HG02623 (cell line): ENCODE data around the gene HPS5.
A peak's percentile ranks its signal among the peaks of the same experiment; 100 is the strongest.
"Not testable (repeated sequence)": the region's sequence is repeated elsewhere in the genome, so short reads cannot be mapped to it uniquely, and the experiment has no call there.

Experiments
- ATAC-seq: cut with Tn5 transposase; IDR thresholded peaks from one replicate; pipeline ENCODE4 v1.9.1; 2021; ENCODE audit warnings: moderate library complexity; ENCODE audit not compliant: unreplicated experiment

HPS5 gene

DNA sequence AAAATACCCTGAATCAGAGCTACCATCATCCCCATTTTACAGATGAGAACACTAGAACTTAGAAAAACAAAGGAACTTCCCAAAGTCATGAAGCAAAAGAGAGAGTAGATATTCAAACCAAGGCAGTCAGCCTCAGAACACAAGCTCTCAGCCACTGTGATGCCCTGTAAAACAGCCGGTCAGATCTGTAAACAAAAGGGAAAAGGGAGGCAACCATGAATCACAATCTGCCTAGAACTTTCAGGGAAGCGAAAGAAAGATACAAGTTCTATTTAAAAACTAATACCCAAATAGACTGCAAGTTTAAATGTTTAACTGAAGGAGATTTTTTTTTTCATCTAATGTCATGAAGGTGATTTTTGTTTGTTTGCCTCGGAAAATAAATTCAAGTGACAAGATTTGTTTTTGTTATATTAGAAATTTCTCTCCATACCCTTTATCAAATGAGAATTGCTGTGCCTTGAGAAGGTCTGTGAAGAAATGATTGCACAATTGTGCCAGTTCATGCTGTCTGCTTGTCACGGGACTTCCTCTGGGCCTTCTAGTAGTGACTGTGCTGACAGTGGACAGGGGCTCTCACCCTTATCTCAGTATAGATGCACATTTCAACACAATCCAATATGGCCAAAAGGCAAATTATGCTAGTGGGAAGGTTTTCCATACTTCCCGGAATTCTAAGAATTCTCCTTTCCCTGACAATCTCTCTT is 44.2 kb downstream of the HPS5 start:
- ATAC-seq: no peak

GRCh38 chr11:18271206-18271605 is 50.7 kb downstream of the HPS5 start:
- ATAC-seq: no peak

GRCh38 chr11:18270102-18270501 is 51.8 kb downstream of the HPS5 start:
- no peak for ATAC-seq

GRCh38 chr11:18269252-18269651 is 52.7 kb downstream of the HPS5 start:
- ATAC-seq: not testable (repeated sequence)

GRCh38 chr11:18267335-18268133 is 54.4 kb downstream of the HPS5 start:
- ATAC-seq: peak; percentile 35

- ATAC-seq: no peak
Observed at GRCh38 chr11:18265949-18266348, 56.0 kb downstream of the HPS5 start, which contains the start of gene SAA1. TSS of gene SAA1 (plus strand) at chr11:18266264. CDS start at chr11:18266888, 624 bp downstream.

GRCh38 chr11:18264677-18265555 is 57.0 kb downstream of the HPS5 start:
- no peak for ATAC-seq

DNA sequence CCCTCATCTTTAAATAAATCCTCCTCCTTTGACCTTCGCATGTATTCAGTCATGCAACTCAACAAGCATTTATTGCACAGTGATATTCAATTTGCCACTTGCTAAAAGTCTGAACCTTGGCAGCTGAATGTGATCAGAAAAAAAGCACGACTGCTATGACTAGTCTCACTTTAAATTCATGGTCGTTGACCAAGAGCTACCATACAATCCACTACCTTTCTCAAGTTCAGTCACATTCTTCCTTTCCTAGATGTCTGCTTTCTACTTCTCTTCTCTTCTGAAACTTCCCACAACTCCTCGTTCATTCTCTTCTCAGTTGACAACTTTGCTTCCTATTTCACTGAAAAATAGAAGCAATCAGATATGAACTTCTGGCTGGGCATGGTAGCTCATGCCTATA is 57.9 kb downstream of the HPS5 start:
- ATAC-seq: no peak

DNA sequence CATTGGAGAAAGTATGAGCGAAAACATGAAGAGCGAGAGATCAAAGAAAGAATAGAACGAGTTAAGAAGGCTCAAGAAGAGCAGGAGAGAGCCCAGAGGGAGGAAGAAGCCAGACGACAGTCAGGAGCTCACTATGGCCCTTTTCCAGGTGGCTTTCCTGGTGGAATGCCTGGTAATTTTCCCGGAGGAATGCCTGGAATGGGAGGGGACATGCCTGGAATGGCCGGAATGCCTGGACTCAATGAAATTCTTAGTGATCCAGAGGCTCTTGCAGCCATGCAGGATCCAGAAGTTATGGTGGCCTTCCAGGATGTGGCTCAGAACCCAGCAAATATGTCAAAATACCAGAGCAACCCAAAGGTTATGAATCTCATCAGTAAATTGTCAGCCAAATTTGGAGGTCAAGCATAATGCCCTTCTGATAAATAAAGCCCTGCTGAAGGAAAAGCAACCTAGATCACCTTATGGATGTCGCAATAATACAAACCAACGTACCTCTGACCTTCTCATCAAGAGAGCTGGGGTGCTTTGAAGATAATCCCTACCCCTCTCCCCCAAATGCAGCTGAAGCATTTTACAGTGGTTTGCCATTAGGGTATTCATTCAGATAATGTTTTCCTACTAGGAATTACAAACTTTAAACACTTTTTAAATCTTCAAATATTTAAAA is 59.1 kb downstream of the HPS5 start:
- not testable (repeated sequence) for ATAC-seq

- ATAC-seq: no peak
Observed at GRCh38 chr11:18261721-18262120, 60.2 kb downstream of the HPS5 start.

DNA sequence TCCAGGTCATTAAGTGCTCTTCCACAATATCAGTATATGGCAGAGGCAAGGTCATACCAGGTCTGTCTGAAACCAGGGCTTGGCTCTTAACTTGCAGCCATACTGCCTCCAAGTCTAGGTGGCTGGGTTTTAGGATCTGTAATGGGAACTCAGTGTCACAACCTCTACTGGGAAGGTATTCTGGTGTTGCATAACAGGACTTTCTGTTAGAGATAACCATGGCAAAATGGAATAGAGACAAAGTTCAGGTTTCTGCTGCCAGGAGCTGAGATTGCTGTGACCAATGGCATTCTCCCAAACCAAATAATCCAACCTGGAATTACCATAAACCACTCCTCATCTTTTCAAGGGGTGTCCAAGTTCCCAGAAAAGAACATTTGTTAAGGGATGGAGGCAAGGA is 62.7 kb downstream of the HPS5 start:
- no peak for ATAC-seq

- no peak for ATAC-seq
Observed at GRCh38 chr11:18254781-18255361, 67.1 kb downstream of the HPS5 start.

DNA sequence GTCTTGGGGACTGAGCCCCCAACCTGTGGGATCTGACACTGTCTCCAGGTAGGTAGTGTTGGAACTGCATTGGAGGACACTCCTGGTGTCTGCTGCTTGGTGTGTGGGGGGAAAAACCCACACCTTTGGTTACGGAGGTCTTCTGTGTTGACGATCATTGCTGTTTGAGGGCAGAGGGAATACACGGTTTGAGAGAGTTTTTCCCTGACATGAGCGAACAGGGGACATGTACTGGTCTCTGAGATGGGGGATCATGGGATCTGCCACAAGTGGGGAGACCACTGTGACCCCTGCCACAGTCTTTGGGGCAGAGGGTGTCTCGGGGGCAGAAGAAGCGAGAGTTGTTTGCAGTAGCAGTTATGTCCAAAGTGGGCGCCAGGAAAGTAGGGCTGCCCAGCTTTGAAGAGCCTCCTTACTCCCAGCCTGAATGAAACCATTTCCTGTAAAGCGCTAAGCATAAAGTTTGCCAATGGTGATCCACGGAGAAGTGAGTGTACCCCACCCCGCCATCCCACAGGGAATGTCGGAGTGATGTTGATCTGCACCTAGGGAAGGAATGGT is 68.1 kb downstream of the HPS5 start:
- ATAC-seq: no peak

GRCh38 chr11:18253233-18253632 is 68.7 kb downstream of the HPS5 start:
- ATAC-seq: no peak

DNA sequence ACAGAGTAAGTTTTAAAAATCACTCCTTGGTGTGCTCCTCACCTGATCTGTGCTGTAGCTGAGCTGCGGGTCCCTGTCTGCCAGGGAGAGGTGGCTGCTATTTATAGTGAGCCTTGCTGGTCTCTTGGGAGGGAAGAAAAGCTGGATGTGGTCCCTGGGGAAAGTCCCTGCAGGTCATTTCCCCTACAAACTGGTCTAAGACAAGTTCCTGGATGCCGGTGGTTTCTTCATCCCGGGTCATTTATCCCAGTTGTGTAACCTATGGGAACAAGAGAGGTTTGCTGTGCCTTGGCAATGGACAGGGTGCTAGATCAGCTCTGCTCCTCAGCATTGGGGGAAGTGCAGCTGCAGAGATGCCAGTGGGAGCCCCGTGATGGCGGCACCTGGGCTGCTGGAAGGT is 73.4 kb downstream of the HPS5 start, which contains the start of gene SAA2:
Gene SAA2 (minus strand): TSS at position 108 of the 400 bp plus-strand sequence. CDS start 657 bp downstream, outside the sequence.
- ATAC-seq: no peak

- peak; percentile 14 for ATAC-seq
Observed at GRCh38 chr11:18247191-18247581, 74.8 kb downstream of the HPS5 start.

DNA sequence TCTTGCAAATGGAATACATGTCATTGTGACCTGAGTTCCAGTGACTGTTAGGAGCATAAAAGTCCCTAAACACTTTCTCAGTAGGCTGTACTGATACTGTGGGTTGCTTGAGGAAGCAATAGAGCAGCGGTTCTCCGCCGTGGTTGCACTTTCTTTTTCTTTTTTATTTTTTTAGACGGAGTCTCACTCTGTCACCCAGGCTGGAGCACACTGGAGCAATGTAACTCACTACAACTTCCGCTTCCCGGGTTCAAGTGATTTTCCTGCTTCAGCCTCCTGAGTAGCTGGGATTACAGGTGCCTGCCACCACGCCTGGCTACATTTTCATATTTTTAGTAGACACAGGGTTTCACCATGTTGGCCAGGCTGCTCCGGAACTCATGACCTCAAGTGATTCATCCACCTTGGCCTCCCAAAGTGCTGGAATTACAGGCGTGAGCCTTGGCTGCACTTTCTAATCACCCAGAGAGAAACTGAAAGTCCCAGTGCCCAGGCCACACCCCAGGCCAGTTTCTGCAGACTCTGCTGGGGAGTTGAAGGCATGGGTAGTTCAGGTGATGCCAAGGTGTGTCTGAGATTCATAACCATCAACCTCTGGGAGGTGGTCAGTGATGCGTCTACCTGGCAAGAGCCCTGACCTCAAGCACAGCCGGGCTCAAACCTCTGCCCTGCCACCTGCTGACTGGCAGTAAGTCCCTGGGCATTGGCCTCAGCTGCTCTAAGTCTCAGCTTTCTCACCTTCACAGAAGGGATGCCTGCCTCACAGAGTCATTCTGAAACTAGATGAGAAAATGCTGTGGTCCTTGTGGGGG is 75.4 kb downstream of the HPS5 start:
- peak; percentile 71 for ATAC-seq

- ATAC-seq: no peak
Observed at GRCh38 chr11:18245396-18245795, 76.5 kb downstream of the HPS5 start.

GRCh38 chr11:18243783-18244362 is 78.1 kb downstream of the HPS5 start:
- ATAC-seq: no peak
